ENCODE results near the gene SLC7A5. TPM values are rescaled to one million over a fixed set of nuclear protein-coding genes. Genes with fewer than 3 reads are reported as not detected.
A peak's percentile ranks its signal among the peaks of the same experiment; 100 is the strongest.

The SLC7A5 gene
- polyA plus RNA-seq, 4 donors, result 3.6 to 82.2 (median 8.6) TPM

DNA sequence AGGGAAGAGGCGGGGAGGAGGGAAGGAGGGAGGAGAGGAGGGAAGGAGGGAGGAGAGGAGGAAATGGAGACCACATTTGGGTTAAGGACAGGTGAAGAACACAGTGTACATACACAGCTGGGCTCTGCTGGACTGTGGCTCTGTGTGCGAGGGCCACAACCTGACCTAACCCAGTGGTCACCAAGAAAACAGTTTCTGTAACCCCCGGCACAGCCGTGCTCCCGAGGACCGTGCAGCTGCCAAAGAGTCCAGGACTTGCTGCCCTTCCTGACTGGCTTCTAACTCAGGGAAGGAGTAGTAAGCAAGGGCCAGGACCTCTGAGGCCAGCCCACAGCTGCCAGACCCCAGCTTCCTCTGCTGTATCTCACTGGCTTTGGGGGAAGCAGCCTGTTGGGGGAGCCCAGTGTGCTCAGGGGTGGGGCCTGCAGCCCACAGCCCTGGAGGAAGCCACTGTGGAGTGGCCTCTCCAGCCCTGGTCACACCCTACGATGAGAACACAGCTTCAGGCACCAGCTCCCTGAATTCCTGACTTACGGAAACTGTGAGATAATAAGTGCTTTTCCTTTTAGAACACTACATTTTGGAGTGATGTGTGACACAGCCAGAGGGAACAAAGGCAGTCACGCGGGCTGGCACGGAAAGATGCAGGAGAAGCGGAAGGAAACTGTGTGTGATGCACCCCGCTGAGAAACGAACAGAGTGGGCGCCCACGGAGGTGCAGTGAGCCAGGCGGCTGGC is 32.3 kb downstream of the SLC7A5 start:
- no peaks in the 10 kb centered on the region for H3K9me3 ChIP-seq (ENCODE audit: control insufficient read depth in 2 of 2, insufficient read depth in 1 of 2, low read depth in 1 of 2, low read length in 1 of 2)
- H3K27ac ChIP-seq (ENCODE audit: low read depth in 1 of 3, low read length in 2 of 3), result peak overlapping the region in 1 of 3 donors; percentile 22
- peaks cover 0 to 52% (median 7%) of the 10 kb centered on the region in 3 donors for H3K4me1 ChIP-seq (ENCODE audit: control insufficient read depth in 3 of 3, insufficient read depth in 2 of 3, low read depth in 1 of 3, low read length in 2 of 3)
- FAIRE-seq, result no peak
- 76 to 86% (median 80%) methylated on average over 17 of the region's 17 CpGs for WGBS, 3 donors
- H3K4me3 ChIP-seq (ENCODE audit: low read depth in 1 of 3, low read length in 3 of 3), result no peak overlapping the region
- DNase-seq, result no peak
- H3K36me3 ChIP-seq (ENCODE audit: control insufficient read depth in 3 of 3, insufficient read depth in 2 of 3, low read depth in 1 of 3, low read length in 3 of 3), result peaks cover 10 to 98% (median 11%) of the 10 kb centered on the region in 3 donors
- H3K27me3 ChIP-seq (ENCODE audit: control insufficient read depth in 3 of 3, insufficient read depth in 3 of 3, low read length in 3 of 3), result no peaks in the 10 kb centered on the region

DNA sequence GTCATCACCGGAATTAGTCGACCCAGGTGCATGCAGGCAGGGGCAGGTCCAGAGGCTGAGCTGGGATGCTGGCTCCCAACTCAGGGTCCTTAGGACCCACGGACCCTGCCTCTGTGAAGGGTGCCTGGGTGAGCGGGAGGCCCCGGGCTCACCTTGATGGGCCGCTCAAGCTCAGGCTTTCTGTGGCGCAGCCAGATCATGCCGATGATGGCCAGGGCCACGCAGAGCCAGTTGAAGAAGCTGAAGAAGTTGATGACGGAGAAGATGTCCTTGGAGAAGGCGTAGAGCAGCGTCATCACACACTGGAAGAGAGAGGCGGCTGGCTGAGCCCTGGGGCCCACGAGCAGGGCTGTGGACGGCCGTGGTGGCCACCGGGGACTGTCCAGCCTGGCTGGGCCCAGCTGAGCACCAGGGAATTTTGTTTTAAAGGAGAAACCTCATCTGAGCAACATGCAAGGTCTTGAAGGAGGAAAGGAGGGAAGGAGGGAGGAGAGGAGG is 32.9 kb downstream of the SLC7A5 start:
- H3K4me1 ChIP-seq (ENCODE audit: control insufficient read depth in 3 of 3, insufficient read depth in 2 of 3, low read depth in 1 of 3, low read length in 2 of 3), result peaks cover 0 to 46% (median 7%) of the 10 kb centered on the region in 3 donors
- peaks cover 11 to 96% (median 11%) of the 10 kb centered on the region in 3 donors for H3K36me3 ChIP-seq (ENCODE audit: control insufficient read depth in 3 of 3, insufficient read depth in 2 of 3, low read depth in 1 of 3, low read length in 3 of 3)
- no peak overlapping the region for H3K27ac ChIP-seq (ENCODE audit: low read depth in 1 of 3, low read length in 2 of 3)
- FAIRE-seq (no peak), DNase-seq (no peak)
- WGBS, 3 donors, result 89 to 94% (median 91%) methylated on average over 17 of the region's 17 CpGs
- no peaks in the 10 kb centered on the region for H3K27me3 ChIP-seq (ENCODE audit: control insufficient read depth in 3 of 3, insufficient read depth in 3 of 3, low read length in 3 of 3)
- H3K9me3 ChIP-seq (ENCODE audit: control insufficient read depth in 2 of 2, insufficient read depth in 1 of 2, low read depth in 1 of 2, low read length in 1 of 2), result no peaks in the 10 kb centered on the region
- H3K4me3 ChIP-seq (ENCODE audit: low read depth in 1 of 3, low read length in 3 of 3), result no peak overlapping the region

DNA sequence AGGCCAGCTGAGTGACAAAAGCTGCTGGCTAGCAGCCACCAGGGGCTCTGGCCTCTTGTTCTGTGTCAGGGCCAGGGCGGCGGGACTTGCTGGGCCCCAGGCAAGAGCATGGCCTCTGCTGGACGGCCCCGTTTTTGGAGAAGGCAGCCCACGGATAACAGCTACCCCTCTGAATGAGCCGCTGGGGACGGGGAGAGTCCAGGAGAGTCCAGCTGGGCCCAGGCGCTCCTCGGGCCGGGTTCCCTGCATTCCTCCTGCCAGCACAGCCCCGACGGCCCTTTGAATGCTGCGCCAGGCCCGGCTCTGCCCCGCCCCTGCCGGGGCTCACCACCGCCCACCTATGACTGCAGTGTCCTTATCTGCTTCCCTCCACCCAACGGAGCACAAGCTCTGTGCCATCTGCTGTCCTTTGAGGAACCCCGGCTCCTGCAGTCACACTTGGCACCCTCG is 33.4 kb downstream of the SLC7A5 start:
- DNase-seq (no peak), FAIRE-seq (no peak)
- Histone ChIP-seq H3K4me1 (ENCODE audit: control insufficient read depth in 3 of 3, insufficient read depth in 2 of 3, low read depth in 1 of 3, low read length in 2 of 3) (peaks cover 0 to 41% (median 6%) of the 10 kb centered on the region in 3 donors), H3K27me3 (ENCODE audit: control insufficient read depth in 3 of 3, insufficient read depth in 3 of 3, low read length in 3 of 3) (no peaks in the 10 kb centered on the region), H3K27ac (ENCODE audit: low read depth in 1 of 3, low read length in 2 of 3) (no peak overlapping the region), H3K36me3 (ENCODE audit: control insufficient read depth in 3 of 3, insufficient read depth in 2 of 3, low read depth in 1 of 3, low read length in 3 of 3) (peaks cover 11 to 96% (median 11%) of the 10 kb centered on the region in 3 donors), H3K4me3 (ENCODE audit: low read depth in 1 of 3, low read length in 3 of 3) (no peak overlapping the region), H3K9me3 (ENCODE audit: control insufficient read depth in 2 of 2, insufficient read depth in 1 of 2, low read depth in 1 of 2, low read length in 1 of 2) (no peaks in the 10 kb centered on the region)
- 53 to 71% (median 60%) methylated on average over 14 to 20 of the region's 20 CpGs for WGBS, 3 donors

DNA sequence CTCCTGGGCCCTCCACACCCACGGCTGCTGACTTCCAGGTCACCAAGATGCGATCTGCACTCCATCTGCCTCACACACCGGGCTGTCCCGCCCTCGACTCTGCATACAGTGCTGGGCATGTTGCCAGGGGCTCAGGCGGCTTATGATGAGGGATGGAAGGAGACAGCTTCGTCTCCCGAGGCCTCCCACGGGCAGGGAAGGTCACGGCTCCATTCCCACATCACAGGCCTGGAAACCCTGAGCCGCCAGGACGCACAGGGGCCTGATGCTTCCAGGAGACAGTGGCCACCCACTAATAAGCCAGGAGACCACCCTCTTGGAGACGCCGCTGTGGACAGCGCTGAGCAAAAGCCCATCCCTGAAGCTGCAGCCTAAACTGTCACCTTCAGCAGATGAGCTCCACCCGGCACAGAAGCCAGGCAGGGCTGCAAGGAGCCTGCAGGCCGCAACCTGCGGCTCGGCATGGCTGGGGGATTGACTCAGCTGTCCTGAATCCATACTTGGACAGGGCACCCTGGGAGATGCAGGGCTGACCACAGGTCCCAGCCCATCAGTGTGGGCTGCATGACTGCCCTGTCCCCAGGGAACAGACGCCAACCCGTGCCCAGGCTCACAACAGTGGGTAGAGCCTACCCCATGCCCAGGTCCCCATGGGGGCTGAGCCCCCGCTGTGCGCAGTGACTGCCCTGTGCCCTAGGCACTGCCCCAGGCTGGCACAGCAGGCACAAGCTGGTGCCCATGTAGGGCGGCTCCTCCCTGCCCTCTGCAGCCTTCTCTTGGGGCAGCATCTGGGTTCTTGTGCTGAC is 34.4 kb downstream of the SLC7A5 start:
- no peak overlapping the region for H3K4me3 ChIP-seq (ENCODE audit: low read depth in 1 of 3, low read length in 3 of 3)
- H3K4me1 ChIP-seq (ENCODE audit: control insufficient read depth in 3 of 3, insufficient read depth in 2 of 3, low read depth in 1 of 3, low read length in 2 of 3), result peaks cover 0 to 31% (median 1%) of the 10 kb centered on the region in 3 donors
- FAIRE-seq, result no peak
- no peaks in the 10 kb centered on the region for H3K27me3 ChIP-seq (ENCODE audit: control insufficient read depth in 3 of 3, insufficient read depth in 3 of 3, low read length in 3 of 3)
- no peak overlapping the region for H3K27ac ChIP-seq (ENCODE audit: low read depth in 1 of 3, low read length in 2 of 3)
- DNase-seq, result peak in 1 of 2 donors; percentile 51
- 59 to 72% (median 69%) methylated on average over 24 of the region's 24 CpGs for WGBS, 3 donors
- H3K36me3 ChIP-seq (ENCODE audit: control insufficient read depth in 3 of 3, insufficient read depth in 2 of 3, low read depth in 1 of 3, low read length in 3 of 3), result peaks cover 9 to 94% (median 13%) of the 10 kb centered on the region in 3 donors
- no peaks in the 10 kb centered on the region for H3K9me3 ChIP-seq (ENCODE audit: control insufficient read depth in 2 of 2, insufficient read depth in 1 of 2, low read depth in 1 of 2, low read length in 1 of 2)

DNA sequence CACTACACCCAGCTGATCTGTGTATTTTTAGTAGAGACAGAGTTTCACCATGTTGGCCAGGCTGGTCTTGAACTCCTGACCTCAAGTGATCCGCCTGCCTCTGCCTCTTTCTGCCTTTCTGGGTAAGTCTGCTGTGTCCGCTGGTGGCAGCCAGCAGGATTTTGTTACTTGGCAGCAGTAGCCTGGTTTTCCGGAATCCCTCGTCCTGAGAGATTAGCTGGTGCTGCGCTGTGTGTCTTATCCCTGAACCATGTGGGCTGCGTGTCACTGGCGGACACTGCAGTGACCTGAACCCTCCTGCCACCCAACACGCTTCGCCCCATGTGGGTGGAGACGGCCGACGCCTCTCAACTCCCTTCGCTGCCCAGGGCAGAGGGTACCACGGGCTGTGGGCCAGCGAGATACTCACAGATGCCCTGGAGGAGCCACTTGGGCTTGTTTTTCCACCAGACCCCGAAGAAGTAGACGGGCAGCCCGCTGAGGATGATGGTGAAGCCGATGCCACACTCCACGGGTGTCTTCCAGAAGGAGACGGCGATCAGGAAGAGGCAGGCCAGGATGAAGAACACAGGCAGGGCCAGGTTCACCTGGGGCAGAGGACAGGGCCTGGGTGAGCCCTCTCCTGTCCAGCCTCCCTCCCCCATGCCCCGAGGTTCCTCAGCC is 35.2 kb downstream of the SLC7A5 start:
- Histone ChIP-seq H3K4me3 (ENCODE audit: low read depth in 1 of 3, low read length in 3 of 3) (no peak overlapping the region), H3K36me3 (ENCODE audit: control insufficient read depth in 3 of 3, insufficient read depth in 2 of 3, low read depth in 1 of 3, low read length in 3 of 3) (peaks cover 8 to 92% (median 13%) of the 10 kb centered on the region in 3 donors), H3K9me3 (ENCODE audit: control insufficient read depth in 2 of 2, insufficient read depth in 1 of 2, low read depth in 1 of 2, low read length in 1 of 2) (no peaks in the 10 kb centered on the region), H3K4me1 (ENCODE audit: control insufficient read depth in 3 of 3, insufficient read depth in 2 of 3, low read depth in 1 of 3, low read length in 2 of 3) (peaks cover 0 to 24% (median 1%) of the 10 kb centered on the region in 3 donors), H3K27me3 (ENCODE audit: control insufficient read depth in 3 of 3, insufficient read depth in 3 of 3, low read length in 3 of 3) (no peaks in the 10 kb centered on the region), H3K27ac (ENCODE audit: low read depth in 1 of 3, low read length in 2 of 3) (no peak overlapping the region)
- DNase-seq, result no peak
- FAIRE-seq, result no peak
- 85 to 91% (median 89%) methylated on average over 20 to 23 of the region's 23 CpGs for WGBS, 3 donors

DNA sequence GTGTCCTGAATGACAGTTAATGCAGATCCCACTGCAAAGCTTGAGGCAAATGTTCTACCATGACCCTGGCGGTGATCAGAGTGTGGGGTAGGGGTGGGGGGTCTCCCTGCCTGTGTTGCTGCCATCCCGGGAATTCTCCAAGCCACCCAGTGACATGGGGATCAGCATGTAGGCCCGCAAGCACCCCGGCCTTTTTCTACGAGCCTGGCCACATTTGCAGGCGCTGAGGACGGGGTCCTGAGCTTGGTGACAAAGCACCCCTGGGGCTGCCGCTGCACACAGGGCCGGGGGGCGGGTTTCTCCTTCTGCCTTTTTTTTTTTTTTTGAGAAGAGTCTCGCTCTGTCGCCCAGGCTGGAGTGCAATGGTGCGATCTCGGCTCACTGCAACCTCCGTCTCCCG is 35.8 kb downstream of the SLC7A5 start:
- DNase-seq, result no peak
- Histone ChIP-seq H3K27ac (ENCODE audit: low read depth in 1 of 3, low read length in 2 of 3) (no peak overlapping the region), H3K4me3 (ENCODE audit: low read depth in 1 of 3, low read length in 3 of 3) (no peak overlapping the region), H3K4me1 (ENCODE audit: control insufficient read depth in 3 of 3, insufficient read depth in 2 of 3, low read depth in 1 of 3, low read length in 2 of 3) (peaks cover 0 to 18% (median 1%) of the 10 kb centered on the region in 3 donors), H3K27me3 (ENCODE audit: control insufficient read depth in 3 of 3, insufficient read depth in 3 of 3, low read length in 3 of 3) (no peaks in the 10 kb centered on the region), H3K36me3 (ENCODE audit: control insufficient read depth in 3 of 3, insufficient read depth in 2 of 3, low read depth in 1 of 3, low read length in 3 of 3) (peaks cover 8 to 90% (median 13%) of the 10 kb centered on the region in 3 donors), H3K9me3 (ENCODE audit: control insufficient read depth in 2 of 2, insufficient read depth in 1 of 2, low read depth in 1 of 2, low read length in 1 of 2) (no peaks in the 10 kb centered on the region)
- WGBS, 3 donors, result 93 to 99% (median 97%) methylated on average over 11 to 16 of the region's 16 CpGs
- no peak for FAIRE-seq

DNA sequence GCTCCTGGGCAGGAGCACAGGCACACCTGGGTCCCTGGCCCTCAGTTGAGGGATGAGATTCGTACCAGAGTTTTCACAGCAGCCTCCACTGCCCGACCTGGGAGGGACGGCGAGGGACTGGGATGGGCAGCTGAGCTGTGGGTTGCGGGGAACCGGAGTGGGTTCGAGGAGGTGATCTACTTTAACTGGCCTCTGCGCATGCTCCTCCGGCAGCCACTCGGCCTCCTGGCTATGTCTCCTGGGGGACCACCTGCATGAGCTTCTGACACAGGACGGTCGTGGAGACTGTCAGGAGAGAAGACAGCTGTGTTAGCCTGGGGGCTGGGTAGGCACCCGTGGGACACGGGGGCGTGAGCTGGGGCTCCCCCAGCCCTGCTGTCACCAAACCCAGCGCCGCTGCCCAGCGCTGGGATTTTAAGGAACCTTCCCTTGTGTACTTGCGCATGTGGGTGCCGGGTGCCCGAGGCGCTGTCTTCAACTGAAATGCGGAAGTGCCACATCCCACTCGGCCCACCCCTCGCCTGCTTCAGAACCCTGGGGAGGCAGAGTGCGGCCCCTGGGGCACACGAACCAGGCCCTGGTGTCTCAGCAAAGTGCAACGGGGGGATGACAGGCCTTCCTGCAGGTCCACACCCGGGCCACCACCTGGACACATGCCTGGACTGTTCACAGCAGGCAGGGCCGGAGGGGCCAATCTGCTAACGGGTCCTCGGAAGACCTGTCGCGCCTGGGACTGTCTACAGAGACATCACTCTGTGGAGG is 36.4 kb downstream of the SLC7A5 start:
- DNase-seq (no peak), FAIRE-seq (no peak)
- no peaks in the 10 kb centered on the region for H3K9me3 ChIP-seq (ENCODE audit: control insufficient read depth in 2 of 2, insufficient read depth in 1 of 2, low read depth in 1 of 2, low read length in 1 of 2)
- H3K4me1 ChIP-seq (ENCODE audit: control insufficient read depth in 3 of 3, insufficient read depth in 2 of 3, low read depth in 1 of 3, low read length in 2 of 3), result peaks cover 0 to 11% (median 1%) of the 10 kb centered on the region in 3 donors
- no peaks in the 10 kb centered on the region for H3K27me3 ChIP-seq (ENCODE audit: control insufficient read depth in 3 of 3, insufficient read depth in 3 of 3, low read length in 3 of 3)
- H3K36me3 ChIP-seq (ENCODE audit: control insufficient read depth in 3 of 3, insufficient read depth in 2 of 3, low read depth in 1 of 3, low read length in 3 of 3), result peaks cover 8 to 83% (median 13%) of the 10 kb centered on the region in 3 donors
- 91 to 93% (median 92%) methylated on average over 34 of the region's 34 CpGs for WGBS, 3 donors
- H3K4me3 ChIP-seq (ENCODE audit: low read depth in 1 of 3, low read length in 3 of 3), result no peak overlapping the region
- no peak overlapping the region for H3K27ac ChIP-seq (ENCODE audit: low read depth in 1 of 3, low read length in 2 of 3)
